Endothelial cell of umbilical vein (primary cell): ENCODE results near the gene LUZP2.

ENCODE experiments used
- EZH2 ChIP-seq: IDR thresholded peaks from 2 replicates; pipeline ENCODE4 v1.6.1; 2012; ENCODE audit warnings: borderline replicate concordance, low read depth, mild to moderate bottlenecking, moderate library complexity, low read length, inconsistent platforms; ENCODE audit not compliant: severe bottlenecking
- FOS ChIP-seq: IDR thresholded peaks from 2 replicates; pipeline ENCODE4 v1.6.1; 2011; ENCODE audit warnings: mild to moderate bottlenecking, low read length, moderate library complexity, borderline replicate concordance; ENCODE audit not compliant: insufficient read depth
- POLR2A ChIP-seq: IDR thresholded peaks from 2 replicates; pipeline ENCODE4 v1.6.1; 2012; ENCODE audit warnings: low read depth, mild to moderate bottlenecking, control low read depth, low read length
- TF ChIP-seq, protein P1 (sequence below), 2 donors: IDR thresholded peaks; 1 replicate in 1 of 2; 2 replicates in 1 of 2; pipeline ENCODE4 v1.5.1; 2011; ENCODE audit warnings: low read length in 2 of 2, mild to moderate bottlenecking in 2 of 2, moderate library complexity in 2 of 2, control low read depth in 1 of 2, inconsistent platforms in 1 of 2, low read depth in 1 of 2; ENCODE audit not compliant: insufficient read depth in 1 of 2; ENCODE audit errors: extremely low read depth in 1 of 2

DNA sequence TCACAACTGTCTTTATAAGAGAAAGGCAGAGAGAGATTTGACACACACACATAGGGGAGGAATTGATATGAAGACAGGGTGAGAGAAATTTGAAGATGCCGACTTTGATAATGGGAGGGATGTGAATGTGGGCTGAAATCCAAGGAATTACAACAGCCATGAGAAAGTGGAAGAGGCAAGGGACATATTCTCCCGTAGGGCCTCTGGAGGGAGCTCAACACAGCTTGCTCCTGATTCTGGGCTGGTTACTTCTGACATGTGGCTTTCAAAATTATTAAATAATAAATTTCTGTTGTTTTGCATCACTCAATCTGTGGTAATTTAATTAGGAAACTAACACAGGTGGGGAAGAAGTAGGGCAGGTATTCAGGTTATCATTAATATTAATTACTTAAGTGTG is 282.9 kb downstream of the LUZP2 start:
- TF ChIP-seq FOS = no peak
- TF ChIP-seq, protein P1, sequence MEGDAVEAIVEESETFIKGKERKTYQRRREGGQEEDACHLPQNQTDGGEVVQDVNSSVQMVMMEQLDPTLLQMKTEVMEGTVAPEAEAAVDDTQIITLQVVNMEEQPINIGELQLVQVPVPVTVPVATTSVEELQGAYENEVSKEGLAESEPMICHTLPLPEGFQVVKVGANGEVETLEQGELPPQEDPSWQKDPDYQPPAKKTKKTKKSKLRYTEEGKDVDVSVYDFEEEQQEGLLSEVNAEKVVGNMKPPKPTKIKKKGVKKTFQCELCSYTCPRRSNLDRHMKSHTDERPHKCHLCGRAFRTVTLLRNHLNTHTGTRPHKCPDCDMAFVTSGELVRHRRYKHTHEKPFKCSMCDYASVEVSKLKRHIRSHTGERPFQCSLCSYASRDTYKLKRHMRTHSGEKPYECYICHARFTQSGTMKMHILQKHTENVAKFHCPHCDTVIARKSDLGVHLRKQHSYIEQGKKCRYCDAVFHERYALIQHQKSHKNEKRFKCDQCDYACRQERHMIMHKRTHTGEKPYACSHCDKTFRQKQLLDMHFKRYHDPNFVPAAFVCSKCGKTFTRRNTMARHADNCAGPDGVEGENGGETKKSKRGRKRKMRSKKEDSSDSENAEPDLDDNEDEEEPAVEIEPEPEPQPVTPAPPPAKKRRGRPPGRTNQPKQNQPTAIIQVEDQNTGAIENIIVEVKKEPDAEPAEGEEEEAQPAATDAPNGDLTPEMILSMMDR (IDR thresholded peaks at IDR 0.05; ENCODE audit: extremely low read depth in 1 of 2, insufficient read depth in 1 of 2, low read depth in 1 of 2, low read length in 2 of 2) = peak in 1 of 2 donors; percentile 37
- TF ChIP-seq EZH2 = no peak
- TF ChIP-seq POLR2A = no peak
